ENCODE results near the gene ARPC3. TPM values are rescaled to one million over a fixed set of nuclear protein-coding genes. Genes with fewer than 3 reads are reported as not detected.

The ARPC3 gene
- total and polyA plus RNA-seq, 10 of the 15 experiments (the other 5 are each of a cell fraction or from before 2014, with no cell fraction given): 81.6 to 890 (median 564) TPM

- TF ChIP-seq MLLT1 (IDR thresholded peaks at IDR 0.05): no peak
- TF ChIP-seq ZBED1 (IDR thresholded peaks at IDR 0.05; ENCODE audit: borderline replicate concordance): no peak
Observed at GRCh38 chr12:110424237-110424636, 25.9 kb downstream of the ARPC3 start (continued).

GRCh38 chr12:110421701-110422100, 28.4 kb downstream of the ARPC3 start:
- Histone ChIP-seq H3K4me1 (ENCODE audit: control insufficient read depth, insufficient read depth, low read length) (no peaks in the 10 kb centered on the region), H4K20me1 (ENCODE audit: control insufficient read depth, insufficient read depth) (no peaks in the 10 kb centered on the region), H3K9ac (ENCODE audit: control insufficient read depth, insufficient read depth, low read length) (no peak overlapping the region), H3K4me2 (ENCODE audit: control insufficient read depth, insufficient read depth) (no peak overlapping the region), H3K9me3 (replicated peaks; ENCODE audit: control insufficient read depth, insufficient read depth, low read length) (no peaks in the 10 kb centered on the region), H3K79me2 (ENCODE audit: control insufficient read depth, insufficient read depth, low read length) (no peaks in the 10 kb centered on the region), H3K27me3 (replicated peaks in 1 of 2; ENCODE audit: control insufficient read depth in 2 of 2, insufficient read depth in 2 of 2, low read length in 1 of 2) (no peaks in the 10 kb centered on the region), H3K27ac (ENCODE audit: control insufficient read depth, insufficient read depth) (no peak overlapping the region), H3K4me3 (no peak overlapping the region), H2AFZ (ENCODE audit: control insufficient read depth, low read depth, low read length) (no peak overlapping the region), H3K36me3 (ENCODE audit: control insufficient read depth in 2 of 2, insufficient read depth in 2 of 2, low read length in 1 of 2) (no peaks in the 10 kb centered on the region)
- BruUV-seq (replicated peaks): no TSS peak
- DNase-seq (ENCODE audit: low read depth, low spot score) (no peak), ATAC-seq (no peak), FAIRE-seq (no peak)
- TF ChIP-seq MAX (IDR thresholded peaks at IDR 0.05; ENCODE audit: low read depth, low read length): no peak
- no peak for TF ChIP-seq SUPT20H (IDR thresholded peaks at IDR 0.05; ENCODE audit: borderline replicate concordance, control insufficient read depth, low read depth, low read length)
- no peak for TF ChIP-seq E4F1 (IDR thresholded peaks at IDR 0.05; ENCODE audit: borderline replicate concordance, partially characterized antibody)
- TF ChIP-seq HDAC2 (IDR thresholded peaks at IDR 0.05): no peak
- no peak for TF ChIP-seq PML (IDR thresholded peaks at IDR 0.05; ENCODE audit: low read length)
- TF ChIP-seq CHD1 (IDR thresholded peaks at IDR 0.05; ENCODE audit: low read depth, low read length): no peak
- TF ChIP-seq TARDBP (IDR thresholded peaks at IDR 0.05; ENCODE audit: borderline replicate concordance): no peak
- TF ChIP-seq CBFB (IDR thresholded peaks at IDR 0.05; ENCODE audit: low read depth): no peak
- TF ChIP-seq TCF12 (IDR thresholded peaks at IDR 0.05; ENCODE audit: low read depth, low read length): no peak
- TF ChIP-seq TAF1 (IDR thresholded peaks at IDR 0.05; ENCODE audit: borderline replicate concordance, low read depth, low read length): no peak
- no peak for TF ChIP-seq JUNB (IDR thresholded peaks at IDR 0.05)
- no peak for TF ChIP-seq REST (IDR thresholded peaks at IDR 0.05; ENCODE audit: low read depth, low read length)
- no peak for TF ChIP-seq NFIC (IDR thresholded peaks at IDR 0.05; ENCODE audit: low read depth, low read length)
- no peak for TF ChIP-seq NR2C2 (IDR thresholded peaks at IDR 0.05; ENCODE audit: borderline replicate concordance, control insufficient read depth, insufficient read length, low read depth)
- in situ Hi-C loops (cut with MboI): no loop called here
- 33% methylated on average over 4 of the region's 4 CpGs for WGBS (ENCODE audit: insufficient coverage, insufficient replicate concordance, low lambda C conversion rate, missing lambda C conversion rate)
- ChIA-PET RAD21 (ENCODE audit: unreplicated experiment) (interaction anchor here (1.3 kb wide), 1 partner anchor 66 kb away, joined by 3 read pairs; no protein-coding TSS in a partner anchor), SMC1A (ENCODE audit: uncharacterized antibody, unreplicated experiment) (interaction anchor here (0.8 to 1.5 kb wide), 6 partner anchors 10 to 317 kb away, joined by 3 to 5 read pairs (median 4); no protein-coding TSS in a partner anchor), CTCF (interaction anchor here (0.7 to 3.4 kb wide), 3 partner anchors 10 to 322 kb away, joined by 3 to 21 read pairs (median 3); no protein-coding TSS in a partner anchor), POLR2A (no interaction called here)
- intact Hi-C loops (cut with micrococcal nuclease; ENCODE audit: unreplicated experiment): no loop called here

All from GM12878 (cell line).